Measurements from ENCODE around the gene TRPM1.

Gene TRPM1

DNA sequence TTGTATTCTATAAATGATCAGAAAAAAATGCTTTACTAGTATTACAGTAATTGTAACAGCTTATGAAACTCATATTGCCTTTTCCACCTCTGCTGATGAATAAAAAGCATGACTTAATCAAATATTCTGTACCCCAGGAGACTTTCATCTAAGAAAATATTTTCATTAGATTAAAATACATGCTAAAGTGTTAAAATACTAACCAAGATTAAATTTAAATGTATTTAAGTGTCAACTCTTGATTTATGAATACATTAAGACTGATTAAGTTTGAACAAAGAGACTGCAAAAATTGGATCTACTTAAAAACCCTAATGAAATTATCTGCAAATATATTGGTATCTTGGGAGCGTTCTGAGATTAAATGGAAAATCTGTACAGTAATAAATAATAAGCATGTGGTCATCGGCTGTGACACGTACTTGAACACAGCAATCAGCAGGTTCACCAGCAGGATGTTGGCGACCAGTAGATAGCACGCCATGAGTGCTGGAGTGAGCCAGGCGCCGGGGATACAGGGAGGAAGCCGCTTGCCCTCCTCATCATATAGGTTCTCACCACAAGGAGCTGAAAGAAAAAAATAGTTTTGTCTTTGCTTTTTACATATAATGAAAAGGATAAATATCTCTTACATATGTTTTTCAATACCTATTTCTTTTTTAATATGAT is 73.5 kb downstream of the TRPM1 start:
- in situ Hi-C loops (cut with HindIII; ENCODE audit: low sequenced_read_pairs), result no loop called here
- no peak overlapping the region for H3K4me3 ChIP-seq (ENCODE audit: low read depth, low read length)

DNA sequence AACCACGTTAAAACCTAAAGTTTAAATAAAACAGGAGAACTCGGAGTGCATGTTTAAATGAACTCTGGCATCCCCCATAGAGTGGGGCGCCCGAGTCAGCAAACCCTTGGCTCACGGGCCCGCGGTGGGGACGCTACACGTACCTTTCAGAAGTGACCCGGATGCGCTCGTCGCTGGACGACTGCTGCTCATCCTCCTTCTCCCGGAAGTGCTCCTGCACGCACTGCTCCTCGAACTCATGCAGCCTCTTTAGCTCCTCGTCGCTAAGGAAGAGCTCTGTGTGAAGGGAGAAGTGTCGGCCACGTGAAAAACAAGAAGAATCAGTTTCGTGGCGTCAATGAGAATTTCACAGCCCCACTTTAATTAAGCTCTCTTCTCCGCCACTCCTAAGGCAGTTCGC is 75.5 kb downstream of the TRPM1 start:
- in situ Hi-C loops (cut with HindIII; ENCODE audit: low sequenced_read_pairs), result no loop called here
- H3K4me3 ChIP-seq (ENCODE audit: low read depth, low read length), result no peak overlapping the region
- no peak for DNase-seq (ENCODE audit: low read depth)
- TF ChIP-seq CTCF (IDR thresholded peaks at IDR 0.05; ENCODE audit: low read depth, low read length, missing control alignments), result no peak

More for the DNA sequence above, 73.5 kb downstream of the TRPM1 start:
- no peak for TF ChIP-seq CTCF (IDR thresholded peaks at IDR 0.05; ENCODE audit: low read depth, low read length, missing control alignments)
- no peak for DNase-seq (ENCODE audit: low read depth)

DNA sequence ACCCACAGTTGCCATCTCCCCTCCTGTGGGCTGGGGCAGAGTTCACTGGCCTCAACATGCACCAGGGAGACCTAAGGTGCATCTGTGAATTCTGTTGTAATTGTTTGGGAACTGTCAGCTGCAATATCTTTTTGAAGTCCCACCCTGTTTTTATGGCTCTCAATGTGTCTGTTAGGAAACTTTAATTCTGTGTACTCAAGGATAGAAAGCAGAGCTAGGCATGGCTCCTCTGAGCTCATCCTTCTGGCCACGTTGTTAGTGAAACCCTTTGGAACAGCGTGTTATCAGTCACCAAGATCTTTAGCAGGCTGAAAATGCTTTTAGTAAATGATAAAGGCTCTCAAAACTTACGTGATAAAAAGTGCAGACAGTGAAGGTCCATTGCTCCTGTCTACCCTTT is 76.5 kb downstream of the TRPM1 start:
- no peak for TF ChIP-seq CTCF (IDR thresholded peaks at IDR 0.05; ENCODE audit: low read depth, low read length, missing control alignments)
- DNase-seq (ENCODE audit: low read depth), result no peak
- H3K4me3 ChIP-seq (ENCODE audit: low read depth, low read length), result no peak overlapping the region
- in situ Hi-C loops (cut with HindIII; ENCODE audit: low sequenced_read_pairs), result loop anchor here (5.0 kb wide), 1 partner anchor 87 kb away; no protein-coding TSS in a partner anchor

DNA sequence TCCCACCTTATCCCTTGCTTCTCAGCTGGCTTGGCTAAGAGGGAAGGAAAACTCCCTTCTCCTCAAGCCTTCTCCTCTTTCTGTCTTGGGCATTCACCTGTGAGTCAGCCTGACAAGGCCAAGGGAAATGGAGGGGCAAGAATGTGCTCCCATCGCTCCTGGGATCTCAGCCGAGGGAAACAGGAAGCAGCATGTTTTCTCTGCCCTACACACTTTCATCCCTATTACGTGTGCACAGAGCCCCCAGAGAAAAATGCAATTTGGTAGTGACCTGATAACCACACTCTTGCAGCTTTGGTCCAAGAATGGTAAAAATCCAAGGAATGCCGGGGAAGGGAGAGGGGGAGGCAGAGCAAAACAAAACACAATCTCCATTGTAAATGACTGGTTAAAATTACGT is 77.2 kb downstream of the TRPM1 start:
- peak; percentile 98 for DNase-seq (ENCODE audit: low read depth)
- in situ Hi-C loops (cut with HindIII; ENCODE audit: low sequenced_read_pairs), result loop anchor here (5.0 kb wide), 1 partner anchor 88 kb away; no protein-coding TSS in a partner anchor
- H3K4me3 ChIP-seq (ENCODE audit: low read depth, low read length), result no peak overlapping the region
- no peak for TF ChIP-seq CTCF (IDR thresholded peaks at IDR 0.05; ENCODE audit: low read depth, low read length, missing control alignments)

GRCh38 chr15:31023841-31024240 is 77.7 kb downstream of the TRPM1 start:
- TF ChIP-seq CTCF (IDR thresholded peaks at IDR 0.05; ENCODE audit: low read depth, low read length, missing control alignments), result no peak
- in situ Hi-C loops (cut with HindIII; ENCODE audit: low sequenced_read_pairs), result loop anchor here (5.0 kb wide), 1 partner anchor 88 kb away; no protein-coding TSS in a partner anchor
- H3K4me3 ChIP-seq (ENCODE audit: low read depth, low read length), result no peak overlapping the region
- no peak for DNase-seq (ENCODE audit: low read depth)

GRCh38 chr15:31021067-31021665 is 80.4 kb downstream of the TRPM1 start:
- no peak for TF ChIP-seq CTCF (IDR thresholded peaks at IDR 0.05; ENCODE audit: low read depth, low read length, missing control alignments)
- in situ Hi-C loops (cut with HindIII; ENCODE audit: low sequenced_read_pairs), result loop anchor here (5.0 kb wide), 1 partner anchor 91 kb away; no protein-coding TSS in a partner anchor
- H3K4me3 ChIP-seq (ENCODE audit: low read depth, low read length), result no peak overlapping the region
- no peak for DNase-seq (ENCODE audit: low read depth)

Measured in astrocyte of the cerebellum (primary cell).